ENCODE data around the gene RBM4B. TPM values are rescaled to one million over a fixed set of nuclear protein-coding genes. Genes with fewer than 3 reads are reported as not detected.

RBM4B gene
- total RNA-seq, 1 donor from 2014 or later: 30.2 TPM

GRCh38 chr11:66625752-66626149 lies 51.9 kb downstream of the RBM4B start:
- Histone ChIP-seq H3K4me1 (peaks cover 10% of the 10 kb centered on the region), H3K27ac (no peak overlapping the region), H3K79me2 (ENCODE audit: low read depth) (peaks cover 100% of the 10 kb centered on the region), H3K9me3 (ENCODE audit: low read depth) (no peaks in the 10 kb centered on the region), H4K20me1 (ENCODE audit: low read depth) (peaks cover 94% of the 10 kb centered on the region), H3K27me3 (no peaks in the 10 kb centered on the region), H3F3A (ENCODE audit: low read depth) (peaks cover 26% of the 10 kb centered on the region), H3K4me3 (no peak overlapping the region), H3K9ac (no peak overlapping the region), H3K36me3 (peaks cover 15% of the 10 kb centered on the region), H2AFZ (replicated peaks) (no peak overlapping the region), H3K4me2 (no peak overlapping the region)
- no peaks in the 10 kb centered on the region for H3K9me3 Mint-ChIP-seq
- peaks cover 11% of the 10 kb centered on the region for H3K4me1 Mint-ChIP-seq
- no peak for DNase-seq (ENCODE audit: low spot score)
- TF ChIP-seq CTCF (IDR thresholded peaks at IDR 0.05) (no peak), EZH2phosphoT487 (IDR thresholded peaks at IDR 0.05) (no peak), EZH2 (IDR thresholded peaks at IDR 0.05) (no peak)
- H3K36me3 Mint-ChIP-seq: peaks cover 46% of the 10 kb centered on the region
- no peak overlapping the region for H3K4me3 Mint-ChIP-seq
- H3K27me3 Mint-ChIP-seq (ENCODE audit: insufficient read depth, low read depth): peaks cover 4% of the 10 kb centered on the region
- no peak overlapping the region for H3K27ac Mint-ChIP-seq

DNA sequence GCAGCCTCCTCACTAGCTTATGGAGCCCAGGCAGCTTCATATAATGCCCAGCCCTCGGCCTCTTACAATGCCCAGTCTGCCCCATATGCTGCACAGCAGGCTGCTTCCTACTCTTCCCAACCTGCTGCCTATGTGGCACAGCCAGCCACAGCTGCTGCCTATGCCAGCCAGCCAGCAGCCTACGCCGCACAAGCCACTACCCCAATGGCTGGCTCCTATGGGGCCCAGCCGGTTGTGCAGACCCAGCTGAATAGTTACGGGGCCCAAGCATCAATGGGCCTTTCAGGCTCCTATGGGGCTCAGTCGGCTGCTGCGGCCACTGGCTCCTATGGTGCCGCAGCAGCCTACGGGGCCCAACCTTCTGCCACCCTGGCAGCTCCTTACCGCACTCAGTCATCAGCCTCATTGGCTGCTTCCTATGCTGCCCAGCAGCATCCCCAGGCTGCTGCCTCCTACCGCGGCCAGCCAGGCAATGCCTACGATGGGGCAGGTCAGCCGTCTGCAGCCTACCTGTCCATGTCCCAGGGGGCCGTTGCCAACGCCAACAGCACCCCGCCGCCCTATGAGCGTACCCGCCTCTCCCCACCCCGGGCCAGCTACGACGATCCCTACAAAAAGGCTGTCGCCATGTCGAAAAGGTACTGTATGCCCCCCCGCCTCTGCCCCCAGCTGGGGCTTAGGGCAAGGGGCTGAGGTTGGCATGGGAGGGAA lies 52.5 kb downstream of the RBM4B start:
- no peak for TF ChIP-seq EZH2phosphoT487 (IDR thresholded peaks at IDR 0.05)
- TF ChIP-seq EZH2 (IDR thresholded peaks at IDR 0.05): no peak
- TF ChIP-seq CTCF (IDR thresholded peaks at IDR 0.05): no peak
- Histone ChIP-seq H2AFZ (replicated peaks) (no peak overlapping the region), H3K4me3 (no peak overlapping the region), H3K9me3 (ENCODE audit: low read depth) (no peaks in the 10 kb centered on the region), H3F3A (ENCODE audit: low read depth) (peaks cover 32% of the 10 kb centered on the region), H3K4me2 (no peak overlapping the region), H3K27me3 (no peaks in the 10 kb centered on the region), H3K9ac (no peak overlapping the region), H3K36me3 (peaks cover 13% of the 10 kb centered on the region), H4K20me1 (ENCODE audit: low read depth) (peaks cover 95% of the 10 kb centered on the region), H3K79me2 (ENCODE audit: low read depth) (peaks cover 100% of the 10 kb centered on the region), H3K4me1 (peaks cover 16% of the 10 kb centered on the region), H3K27ac (no peak overlapping the region)
- no peaks in the 10 kb centered on the region for H3K9me3 Mint-ChIP-seq
- peaks cover 4% of the 10 kb centered on the region for H3K27me3 Mint-ChIP-seq (ENCODE audit: insufficient read depth, low read depth)
- H3K27ac Mint-ChIP-seq: no peak overlapping the region
- no peak for DNase-seq (ENCODE audit: low spot score)
- H3K36me3 Mint-ChIP-seq: peaks cover 43% of the 10 kb centered on the region
- H3K4me1 Mint-ChIP-seq: peaks cover 11% of the 10 kb centered on the region
- no peak overlapping the region for H3K4me3 Mint-ChIP-seq

DNA sequence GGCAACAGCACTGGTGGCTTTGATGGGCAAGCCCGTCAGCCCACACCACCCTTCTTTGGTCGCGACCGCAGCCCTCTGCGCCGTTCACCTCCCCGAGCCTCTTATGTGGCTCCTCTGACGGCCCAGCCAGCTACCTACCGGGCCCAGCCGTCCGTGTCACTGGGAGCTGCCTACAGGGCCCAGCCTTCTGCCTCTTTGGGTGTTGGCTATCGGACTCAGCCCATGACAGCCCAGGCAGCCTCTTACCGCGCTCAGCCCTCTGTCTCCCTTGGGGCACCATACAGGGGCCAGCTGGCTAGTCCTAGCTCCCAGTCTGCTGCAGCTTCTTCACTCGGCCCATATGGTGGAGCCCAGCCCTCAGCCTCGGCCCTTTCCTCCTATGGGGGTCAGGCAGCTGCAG lies 53.2 kb downstream of the RBM4B start:
- no peak overlapping the region for H3K4me3 Mint-ChIP-seq
- H3K27me3 Mint-ChIP-seq (ENCODE audit: insufficient read depth, low read depth): peaks cover 4% of the 10 kb centered on the region
- H3K9me3 Mint-ChIP-seq: no peaks in the 10 kb centered on the region
- peaks cover 100% of the 10 kb centered on the region for H4K20me1 ChIP-seq (ENCODE audit: low read depth)
- H3K36me3 Mint-ChIP-seq: peaks cover 41% of the 10 kb centered on the region
- H3K27me3 ChIP-seq: no peaks in the 10 kb centered on the region
- no peak overlapping the region for H3K27ac ChIP-seq
- no peaks in the 10 kb centered on the region for H3K9me3 ChIP-seq (ENCODE audit: low read depth)
- H3K36me3 ChIP-seq: peaks cover 10% of the 10 kb centered on the region
- H3K4me1 ChIP-seq: peaks cover 21% of the 10 kb centered on the region
- no peak overlapping the region for H3K27ac Mint-ChIP-seq
- peaks cover 15% of the 10 kb centered on the region for H3K4me1 Mint-ChIP-seq
- TF ChIP-seq CTCF (IDR thresholded peaks at IDR 0.05) (no peak), EZH2 (IDR thresholded peaks at IDR 0.05) (no peak), EZH2phosphoT487 (IDR thresholded peaks at IDR 0.05) (no peak)
- H3K4me3 ChIP-seq: no peak overlapping the region
- H3K9ac ChIP-seq: no peak overlapping the region
- no peak for DNase-seq (ENCODE audit: low spot score)
- H3K79me2 ChIP-seq (ENCODE audit: low read depth): peaks cover 100% of the 10 kb centered on the region
- H3K4me2 ChIP-seq: no peak overlapping the region
- no peak overlapping the region for H2AFZ ChIP-seq (replicated peaks)
- H3F3A ChIP-seq (ENCODE audit: low read depth): peaks cover 32% of the 10 kb centered on the region

Data from neural progenitor cell (in vitro differentiated cells).